ENCODE measurements around the gene ZNF594.

DNA sequence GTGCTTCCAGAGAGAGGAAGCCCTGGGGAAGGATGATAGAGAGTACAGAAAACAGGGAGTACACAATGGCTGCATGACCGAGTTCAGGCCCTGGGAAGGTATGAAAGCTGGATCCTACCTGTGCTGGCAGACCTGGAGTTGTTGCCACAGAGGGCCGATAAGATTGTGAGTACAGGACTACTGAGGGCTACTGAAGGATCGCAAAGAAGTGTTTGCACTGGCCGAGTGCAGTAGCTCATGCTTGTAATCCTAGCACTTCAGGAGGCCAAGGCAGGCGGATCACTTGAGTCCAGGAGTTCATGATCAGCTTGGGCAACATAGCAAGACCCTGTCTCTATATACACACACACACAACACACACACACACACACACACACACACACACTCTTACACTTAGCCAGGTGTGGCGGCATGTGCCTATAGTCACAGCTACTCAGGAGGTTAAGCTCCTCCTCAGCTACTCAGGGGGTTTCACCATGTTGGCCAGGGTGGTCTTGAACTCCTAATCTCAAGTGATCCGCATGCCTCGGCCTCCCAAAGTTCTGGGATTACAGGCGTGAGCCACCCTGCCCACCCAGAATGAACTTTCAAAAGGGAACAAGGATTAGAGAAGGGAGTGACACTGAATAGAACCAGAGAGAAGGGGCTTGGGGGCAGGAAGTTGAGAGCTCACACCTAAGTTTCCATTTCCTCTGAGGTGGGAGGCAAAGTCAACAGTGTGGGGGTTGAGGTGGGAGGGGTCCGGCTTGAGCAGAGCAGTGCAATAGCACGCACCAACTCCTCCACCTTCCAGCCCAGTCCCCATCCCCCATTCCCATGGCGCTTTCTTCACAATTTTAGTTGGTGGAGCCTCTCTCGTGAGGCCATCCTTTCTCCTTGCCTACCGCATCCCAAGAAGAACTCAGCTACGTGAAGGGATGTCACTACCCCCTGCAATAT is 35.5 kb upstream of the ZNF594 start:
- TF ChIP-seq CTCF (IDR thresholded peaks at IDR 0.05 in 4 of 5, conservative IDR thresholded peaks at IDR 0.05 in 1 of 5) = no peak
- no peak for TF ChIP-seq POLR2A (IDR thresholded peaks at IDR 0.05)
